ENCODE measurements around the gene STMND1. TPM values are rescaled to one million over a fixed set of nuclear protein-coding genes. Genes with fewer than 3 reads are reported as not detected.

STMND1 gene
- total RNA-seq, 1 experiment from 2014 or later: not detected

DNA sequence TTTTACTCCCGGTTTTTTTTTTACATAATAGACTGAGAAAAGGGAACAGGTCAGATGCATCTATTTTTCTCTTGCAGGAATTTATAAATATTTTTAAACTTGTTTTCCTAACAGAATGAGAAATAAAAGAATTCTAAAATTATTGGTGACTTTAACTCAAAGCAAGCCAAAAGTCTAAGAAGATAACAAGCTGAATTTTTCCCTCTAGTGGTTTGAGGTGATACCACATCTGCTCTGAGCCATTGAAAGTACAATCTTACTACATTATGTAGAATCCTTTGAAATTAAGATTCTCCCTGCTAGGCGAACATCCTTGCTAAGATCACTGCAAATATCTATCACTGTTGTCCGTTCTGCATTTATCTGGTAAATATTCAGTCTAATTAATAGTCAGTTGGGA, 10.7 kb upstream of the STMND1 start:
- H3K27me3 Mint-ChIP-seq (ENCODE audit: low read depth): no peaks in the 10 kb centered on the region
- POLR2A ChIA-PET: no interaction called here
- ATAC-seq: no peak
- peaks cover 12% of the 10 kb centered on the region for H3K4me1 Mint-ChIP-seq
- TF ChIP-seq, protein P1, sequence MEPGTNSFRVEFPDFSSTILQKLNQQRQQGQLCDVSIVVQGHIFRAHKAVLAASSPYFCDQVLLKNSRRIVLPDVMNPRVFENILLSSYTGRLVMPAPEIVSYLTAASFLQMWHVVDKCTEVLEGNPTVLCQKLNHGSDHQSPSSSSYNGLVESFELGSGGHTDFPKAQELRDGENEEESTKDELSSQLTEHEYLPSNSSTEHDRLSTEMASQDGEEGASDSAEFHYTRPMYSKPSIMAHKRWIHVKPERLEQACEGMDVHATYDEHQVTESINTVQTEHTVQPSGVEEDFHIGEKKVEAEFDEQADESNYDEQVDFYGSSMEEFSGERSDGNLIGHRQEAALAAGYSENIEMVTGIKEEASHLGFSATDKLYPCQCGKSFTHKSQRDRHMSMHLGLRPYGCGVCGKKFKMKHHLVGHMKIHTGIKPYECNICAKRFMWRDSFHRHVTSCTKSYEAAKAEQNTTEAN (CRISPR knock-in tag; IDR thresholded peaks at IDR 0.05): no peak
- TF ChIP-seq, protein P2, sequence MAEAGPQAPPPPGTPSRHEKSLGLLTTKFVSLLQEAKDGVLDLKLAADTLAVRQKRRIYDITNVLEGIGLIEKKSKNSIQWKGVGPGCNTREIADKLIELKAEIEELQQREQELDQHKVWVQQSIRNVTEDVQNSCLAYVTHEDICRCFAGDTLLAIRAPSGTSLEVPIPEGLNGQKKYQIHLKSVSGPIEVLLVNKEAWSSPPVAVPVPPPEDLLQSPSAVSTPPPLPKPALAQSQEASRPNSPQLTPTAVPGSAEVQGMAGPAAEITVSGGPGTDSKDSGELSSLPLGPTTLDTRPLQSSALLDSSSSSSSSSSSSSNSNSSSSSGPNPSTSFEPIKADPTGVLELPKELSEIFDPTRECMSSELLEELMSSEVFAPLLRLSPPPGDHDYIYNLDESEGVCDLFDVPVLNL (CRISPR knock-in tag; IDR thresholded peaks at IDR 0.05; ENCODE audit: borderline replicate concordance, low read depth): no peak
- TF ChIP-seq, protein P3, sequence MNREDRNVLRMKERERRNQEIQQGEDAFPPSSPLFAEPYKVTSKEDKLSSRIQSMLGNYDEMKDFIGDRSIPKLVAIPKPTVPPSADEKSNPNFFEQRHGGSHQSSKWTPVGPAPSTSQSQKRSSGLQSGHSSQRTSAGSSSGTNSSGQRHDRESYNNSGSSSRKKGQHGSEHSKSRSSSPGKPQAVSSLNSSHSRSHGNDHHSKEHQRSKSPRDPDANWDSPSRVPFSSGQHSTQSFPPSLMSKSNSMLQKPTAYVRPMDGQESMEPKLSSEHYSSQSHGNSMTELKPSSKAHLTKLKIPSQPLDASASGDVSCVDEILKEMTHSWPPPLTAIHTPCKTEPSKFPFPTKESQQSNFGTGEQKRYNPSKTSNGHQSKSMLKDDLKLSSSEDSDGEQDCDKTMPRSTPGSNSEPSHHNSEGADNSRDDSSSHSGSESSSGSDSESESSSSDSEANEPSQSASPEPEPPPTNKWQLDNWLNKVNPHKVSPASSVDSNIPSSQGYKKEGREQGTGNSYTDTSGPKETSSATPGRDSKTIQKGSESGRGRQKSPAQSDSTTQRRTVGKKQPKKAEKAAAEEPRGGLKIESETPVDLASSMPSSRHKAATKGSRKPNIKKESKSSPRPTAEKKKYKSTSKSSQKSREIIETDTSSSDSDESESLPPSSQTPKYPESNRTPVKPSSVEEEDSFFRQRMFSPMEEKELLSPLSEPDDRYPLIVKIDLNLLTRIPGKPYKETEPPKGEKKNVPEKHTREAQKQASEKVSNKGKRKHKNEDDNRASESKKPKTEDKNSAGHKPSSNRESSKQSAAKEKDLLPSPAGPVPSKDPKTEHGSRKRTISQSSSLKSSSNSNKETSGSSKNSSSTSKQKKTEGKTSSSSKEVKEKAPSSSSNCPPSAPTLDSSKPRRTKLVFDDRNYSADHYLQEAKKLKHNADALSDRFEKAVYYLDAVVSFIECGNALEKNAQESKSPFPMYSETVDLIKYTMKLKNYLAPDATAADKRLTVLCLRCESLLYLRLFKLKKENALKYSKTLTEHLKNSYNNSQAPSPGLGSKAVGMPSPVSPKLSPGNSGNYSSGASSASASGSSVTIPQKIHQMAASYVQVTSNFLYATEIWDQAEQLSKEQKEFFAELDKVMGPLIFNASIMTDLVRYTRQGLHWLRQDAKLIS (CRISPR knock-in tag; IDR thresholded peaks at IDR 0.05; ENCODE audit: borderline replicate concordance): no peak
- TF ChIP-seq KAT7 (CRISPR knock-in tag; IDR thresholded peaks at IDR 0.05; ENCODE audit: borderline replicate concordance) (no peak), GRHL2 (CRISPR knock-in tag; IDR thresholded peaks at IDR 0.05; ENCODE audit: insufficient replicate concordance, severe bottlenecking) (no peak), SMAD3 (CRISPR knock-in tag; IDR thresholded peaks at IDR 0.05; ENCODE audit: borderline replicate concordance) (no peak), ZNF138 (CRISPR knock-in tag; conservative IDR thresholded peaks at IDR 0.05) (no peak), ZNF219 (CRISPR knock-in tag; IDR thresholded peaks at IDR 0.05; ENCODE audit: borderline replicate concordance) (no peak), ESRRA (CRISPR knock-in tag; IDR thresholded peaks at IDR 0.05; ENCODE audit: borderline replicate concordance) (no peak), FOXP1 (CRISPR knock-in tag; IDR thresholded peaks at IDR 0.05; ENCODE audit: borderline replicate concordance) (no peak), ETV6 (CRISPR knock-in tag; IDR thresholded peaks at IDR 0.05) (no peak)
- TF ChIP-seq, protein P4, sequence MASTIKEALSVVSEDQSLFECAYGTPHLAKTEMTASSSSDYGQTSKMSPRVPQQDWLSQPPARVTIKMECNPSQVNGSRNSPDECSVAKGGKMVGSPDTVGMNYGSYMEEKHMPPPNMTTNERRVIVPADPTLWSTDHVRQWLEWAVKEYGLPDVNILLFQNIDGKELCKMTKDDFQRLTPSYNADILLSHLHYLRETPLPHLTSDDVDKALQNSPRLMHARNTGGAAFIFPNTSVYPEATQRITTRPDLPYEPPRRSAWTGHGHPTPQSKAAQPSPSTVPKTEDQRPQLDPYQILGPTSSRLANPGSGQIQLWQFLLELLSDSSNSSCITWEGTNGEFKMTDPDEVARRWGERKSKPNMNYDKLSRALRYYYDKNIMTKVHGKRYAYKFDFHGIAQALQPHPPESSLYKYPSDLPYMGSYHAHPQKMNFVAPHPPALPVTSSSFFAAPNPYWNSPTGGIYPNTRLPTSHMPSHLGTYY (CRISPR knock-in tag; IDR thresholded peaks at IDR 0.05): no peak
- TF ChIP-seq, protein P5, sequence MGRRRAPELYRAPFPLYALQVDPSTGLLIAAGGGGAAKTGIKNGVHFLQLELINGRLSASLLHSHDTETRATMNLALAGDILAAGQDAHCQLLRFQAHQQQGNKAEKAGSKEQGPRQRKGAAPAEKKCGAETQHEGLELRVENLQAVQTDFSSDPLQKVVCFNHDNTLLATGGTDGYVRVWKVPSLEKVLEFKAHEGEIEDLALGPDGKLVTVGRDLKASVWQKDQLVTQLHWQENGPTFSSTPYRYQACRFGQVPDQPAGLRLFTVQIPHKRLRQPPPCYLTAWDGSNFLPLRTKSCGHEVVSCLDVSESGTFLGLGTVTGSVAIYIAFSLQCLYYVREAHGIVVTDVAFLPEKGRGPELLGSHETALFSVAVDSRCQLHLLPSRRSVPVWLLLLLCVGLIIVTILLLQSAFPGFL (CRISPR knock-in tag; IDR thresholded peaks at IDR 0.05; ENCODE audit: borderline replicate concordance): no peak
- TF ChIP-seq, protein P6, sequence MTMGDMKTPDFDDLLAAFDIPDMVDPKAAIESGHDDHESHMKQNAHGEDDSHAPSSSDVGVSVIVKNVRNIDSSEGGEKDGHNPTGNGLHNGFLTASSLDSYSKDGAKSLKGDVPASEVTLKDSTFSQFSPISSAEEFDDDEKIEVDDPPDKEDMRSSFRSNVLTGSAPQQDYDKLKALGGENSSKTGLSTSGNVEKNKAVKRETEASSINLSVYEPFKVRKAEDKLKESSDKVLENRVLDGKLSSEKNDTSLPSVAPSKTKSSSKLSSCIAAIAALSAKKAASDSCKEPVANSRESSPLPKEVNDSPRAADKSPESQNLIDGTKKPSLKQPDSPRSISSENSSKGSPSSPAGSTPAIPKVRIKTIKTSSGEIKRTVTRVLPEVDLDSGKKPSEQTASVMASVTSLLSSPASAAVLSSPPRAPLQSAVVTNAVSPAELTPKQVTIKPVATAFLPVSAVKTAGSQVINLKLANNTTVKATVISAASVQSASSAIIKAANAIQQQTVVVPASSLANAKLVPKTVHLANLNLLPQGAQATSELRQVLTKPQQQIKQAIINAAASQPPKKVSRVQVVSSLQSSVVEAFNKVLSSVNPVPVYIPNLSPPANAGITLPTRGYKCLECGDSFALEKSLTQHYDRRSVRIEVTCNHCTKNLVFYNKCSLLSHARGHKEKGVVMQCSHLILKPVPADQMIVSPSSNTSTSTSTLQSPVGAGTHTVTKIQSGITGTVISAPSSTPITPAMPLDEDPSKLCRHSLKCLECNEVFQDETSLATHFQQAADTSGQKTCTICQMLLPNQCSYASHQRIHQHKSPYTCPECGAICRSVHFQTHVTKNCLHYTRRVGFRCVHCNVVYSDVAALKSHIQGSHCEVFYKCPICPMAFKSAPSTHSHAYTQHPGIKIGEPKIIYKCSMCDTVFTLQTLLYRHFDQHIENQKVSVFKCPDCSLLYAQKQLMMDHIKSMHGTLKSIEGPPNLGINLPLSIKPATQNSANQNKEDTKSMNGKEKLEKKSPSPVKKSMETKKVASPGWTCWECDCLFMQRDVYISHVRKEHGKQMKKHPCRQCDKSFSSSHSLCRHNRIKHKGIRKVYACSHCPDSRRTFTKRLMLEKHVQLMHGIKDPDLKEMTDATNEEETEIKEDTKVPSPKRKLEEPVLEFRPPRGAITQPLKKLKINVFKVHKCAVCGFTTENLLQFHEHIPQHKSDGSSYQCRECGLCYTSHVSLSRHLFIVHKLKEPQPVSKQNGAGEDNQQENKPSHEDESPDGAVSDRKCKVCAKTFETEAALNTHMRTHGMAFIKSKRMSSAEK (CRISPR knock-in tag; IDR thresholded peaks at IDR 0.05; ENCODE audit: borderline replicate concordance): no peak
- TF ChIP-seq, protein P7, sequence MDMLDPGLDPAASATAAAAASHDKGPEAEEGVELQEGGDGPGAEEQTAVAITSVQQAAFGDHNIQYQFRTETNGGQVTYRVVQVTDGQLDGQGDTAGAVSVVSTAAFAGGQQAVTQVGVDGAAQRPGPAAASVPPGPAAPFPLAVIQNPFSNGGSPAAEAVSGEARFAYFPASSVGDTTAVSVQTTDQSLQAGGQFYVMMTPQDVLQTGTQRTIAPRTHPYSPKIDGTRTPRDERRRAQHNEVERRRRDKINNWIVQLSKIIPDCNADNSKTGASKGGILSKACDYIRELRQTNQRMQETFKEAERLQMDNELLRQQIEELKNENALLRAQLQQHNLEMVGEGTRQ (CRISPR knock-in tag; IDR thresholded peaks at IDR 0.05): no peak
- TF ChIP-seq, protein P8, sequence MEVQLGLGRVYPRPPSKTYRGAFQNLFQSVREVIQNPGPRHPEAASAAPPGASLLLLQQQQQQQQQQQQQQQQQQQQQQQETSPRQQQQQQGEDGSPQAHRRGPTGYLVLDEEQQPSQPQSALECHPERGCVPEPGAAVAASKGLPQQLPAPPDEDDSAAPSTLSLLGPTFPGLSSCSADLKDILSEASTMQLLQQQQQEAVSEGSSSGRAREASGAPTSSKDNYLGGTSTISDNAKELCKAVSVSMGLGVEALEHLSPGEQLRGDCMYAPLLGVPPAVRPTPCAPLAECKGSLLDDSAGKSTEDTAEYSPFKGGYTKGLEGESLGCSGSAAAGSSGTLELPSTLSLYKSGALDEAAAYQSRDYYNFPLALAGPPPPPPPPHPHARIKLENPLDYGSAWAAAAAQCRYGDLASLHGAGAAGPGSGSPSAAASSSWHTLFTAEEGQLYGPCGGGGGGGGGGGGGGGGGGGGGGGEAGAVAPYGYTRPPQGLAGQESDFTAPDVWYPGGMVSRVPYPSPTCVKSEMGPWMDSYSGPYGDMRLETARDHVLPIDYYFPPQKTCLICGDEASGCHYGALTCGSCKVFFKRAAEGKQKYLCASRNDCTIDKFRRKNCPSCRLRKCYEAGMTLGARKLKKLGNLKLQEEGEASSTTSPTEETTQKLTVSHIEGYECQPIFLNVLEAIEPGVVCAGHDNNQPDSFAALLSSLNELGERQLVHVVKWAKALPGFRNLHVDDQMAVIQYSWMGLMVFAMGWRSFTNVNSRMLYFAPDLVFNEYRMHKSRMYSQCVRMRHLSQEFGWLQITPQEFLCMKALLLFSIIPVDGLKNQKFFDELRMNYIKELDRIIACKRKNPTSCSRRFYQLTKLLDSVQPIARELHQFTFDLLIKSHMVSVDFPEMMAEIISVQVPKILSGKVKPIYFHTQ (CRISPR knock-in tag; IDR thresholded peaks at IDR 0.05): no peak
- TF ChIP-seq, protein P9, sequence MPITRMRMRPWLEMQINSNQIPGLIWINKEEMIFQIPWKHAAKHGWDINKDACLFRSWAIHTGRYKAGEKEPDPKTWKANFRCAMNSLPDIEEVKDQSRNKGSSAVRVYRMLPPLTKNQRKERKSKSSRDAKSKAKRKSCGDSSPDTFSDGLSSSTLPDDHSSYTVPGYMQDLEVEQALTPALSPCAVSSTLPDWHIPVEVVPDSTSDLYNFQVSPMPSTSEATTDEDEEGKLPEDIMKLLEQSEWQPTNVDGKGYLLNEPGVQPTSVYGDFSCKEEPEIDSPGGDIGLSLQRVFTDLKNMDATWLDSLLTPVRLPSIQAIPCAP (CRISPR knock-in tag; IDR thresholded peaks at IDR 0.05): no peak
- no peak overlapping the region for H3K27ac Mint-ChIP-seq
- CTCF ChIA-PET: interaction anchor here (0.9 to 1.6 kb wide), 4 partner anchors 79 to 329 kb away, joined by 4 to 7 read pairs (median 4); no protein-coding TSS in a partner anchor
- DNase-seq (ENCODE audit: low spot score): no peak
- H3K4me3 Mint-ChIP-seq: no peak overlapping the region
- peaks cover 3% of the 10 kb centered on the region; the same call in 1 of the 2 replicates for H3K36me3 Mint-ChIP-seq
- H3K9me3 Mint-ChIP-seq: peaks cover 8% of the 10 kb centered on the region
